HCT116 (cell line): ENCODE results near the gene LIN9. TPM values are rescaled to one million over a fixed set of nuclear protein-coding genes. Genes with fewer than 3 reads are reported as not detected.

Experiments used
- ATAC-seq: fragments of 200-7000 bp; cut with Tn5 transposase; 2 replicates; pipeline ENCODE4 v1.9.1; 2020; ENCODE audit warnings: mild to moderate bottlenecking, moderate library complexity
- BruUV-seq: library from RNA; stranded (reverse); fragments of 400-500 nt; replicated peaks from 2 replicates; lab custom pipeline; 2021; lab: Mats Ljungman, UMichigan
- CTCF ChIA-PET: fragments of 300-600 bp; sonication (Branson Sonifier 250); formaldehyde crosslinking; loops from one replicate; lab custom pipeline; 2021; ENCODE audit warnings: antibody characterized with exemption; lab: Charles Lee
- POLR2A ChIA-PET: fragments of 300-600, 350-600 bp; sonication (Branson Sonifier 250); formaldehyde crosslinking; loops from one replicate; lab custom pipeline; 2021; ENCODE audit warnings: antibody characterized with exemption; lab: Charles Lee
- RAD21 ChIA-PET, 2 experiments: fragments of 300-600 bp; sonication (Branson Sonifier 250); formaldehyde crosslinking; loops; one replicate each; lab custom pipeline; 2023; ENCODE audit warnings: low total read pairs in 2 of 2; ENCODE audit not compliant: uncharacterized antibody in 2 of 2, unreplicated experiment in 2 of 2, low non-redundant PET in 1 of 2; lab: Charles Lee
- DNase-seq: peaks from one replicate; pipeline ENCODE4 v3.0.0-alpha.2; 2010; ENCODE audit warnings: low read depth, low spot score
- H2AFZ ChIP-seq: fragments of 200-600 bp; shearing (Covaris generic), sonication (generic); 2 replicates; pipeline ENCODE4 v1.6.1; 2017; ENCODE audit warnings: low read depth, mixed run types, mixed read lengths, antibody characterized with exemption, low read length; ENCODE audit not compliant: poor library complexity, severe bottlenecking
- H3K27ac ChIP-seq: 2 replicates; pipeline ENCODE4 v1.5.1; 2012; ENCODE audit warnings: low read depth, low read length
- H3K27me3 ChIP-seq: fragments of 200-600 bp; sonication (generic); 2 replicates; pipeline ENCODE4 v1.6.1; 2016; ENCODE audit warnings: mixed run types, low read length, mixed read lengths; ENCODE audit not compliant: insufficient read depth
- H3K36me3 ChIP-seq, 2 experiments: fragments of 200-500 bp in 1 of 2; fragments of 200-600 bp in 1 of 2; sonication (Bioruptor generic) in 1 of 2; sonication (generic) in 1 of 2; 2 replicates each; pipeline versions ENCODE4 v1.5.1 to v1.6.1; 2014 to 2016; ENCODE audit warnings: low read length in 2 of 2, inconsistent platforms in 1 of 2, mixed read lengths in 1 of 2, mixed run types in 1 of 2; ENCODE audit not compliant: insufficient read depth in 2 of 2, control insufficient read depth in 1 of 2
- H3K4me1 ChIP-seq, 2 experiments: fragments of 200-600 bp in 1 of 2; sonication (generic) in 1 of 2; 2 replicates each; pipeline versions ENCODE4 v1.5.1 to v1.6.1; 2012 to 2017; ENCODE audit warnings: low read length in 2 of 2, inconsistent platforms in 1 of 2, mild to moderate bottlenecking in 1 of 2, mixed read lengths in 1 of 2, mixed run types in 1 of 2, moderate library complexity in 1 of 2; ENCODE audit not compliant: insufficient read depth in 2 of 2, control insufficient read depth in 1 of 2
- H3K4me2 ChIP-seq: fragments of 200-600 bp; sonication (generic); 2 replicates; pipeline ENCODE4 v1.6.1; 2017; ENCODE audit warnings: mixed run types, low read length, mixed read lengths
- H3K4me3 ChIP-seq, 2 experiments: fragments of 200-600 bp in 1 of 2; sonication (generic) in 1 of 2; replicated peaks in 1 of 2; 2 replicates each; pipeline ENCODE4 v1.5.1; 2011 to 2016; ENCODE audit warnings: low read length in 2 of 2, control low read depth in 1 of 2, low read depth in 1 of 2, mild to moderate bottlenecking in 1 of 2, mixed read lengths in 1 of 2, mixed run types in 1 of 2
- H3K79me2 ChIP-seq: fragments of 200-600 bp; sonication (generic); 2 replicates; pipeline ENCODE4 v1.6.1; 2017; ENCODE audit warnings: mild to moderate bottlenecking, mixed run types, low read length, moderate library complexity, mixed read lengths; ENCODE audit not compliant: insufficient read depth
- H3K9ac ChIP-seq: fragments of 200-600 bp; sonication (generic); 2 replicates; pipeline ENCODE4 v1.6.1; 2016; ENCODE audit warnings: low read length, mixed read lengths
- H3K9me2 ChIP-seq: fragments of 200-600 bp; sonication (generic), shearing (Covaris generic); 2 replicates; pipeline ENCODE4 v1.6.1; 2017; ENCODE audit warnings: mixed run types, mild to moderate bottlenecking, moderate library complexity; ENCODE audit not compliant: insufficient read depth
- H3K9me3 ChIP-seq, 2 experiments: fragments of 200-500 bp in 1 of 2; fragments of 200-600 bp in 1 of 2; sonication (Bioruptor generic) in 1 of 2; sonication (generic) in 1 of 2; 2 replicates each; pipeline ENCODE4 v1.6.1; 2014 to 2017; ENCODE audit warnings: low read length in 2 of 2, mixed read lengths in 2 of 2, inconsistent platforms in 1 of 2, low read depth in 1 of 2, mild to moderate bottlenecking in 1 of 2, mixed run types in 1 of 2, moderate library complexity in 1 of 2; ENCODE audit not compliant: control insufficient read depth in 1 of 2, insufficient read depth in 1 of 2
- H4K20me1 ChIP-seq: fragments of 200-600 bp; sonication (generic), shearing (Covaris generic); 2 replicates; pipeline ENCODE4 v1.6.1; 2017; ENCODE audit warnings: mixed run types, mild to moderate bottlenecking, moderate library complexity; ENCODE audit not compliant: insufficient read depth
- CBX3 ChIP-seq: IDR thresholded peaks from 2 replicates; pipeline ENCODE4 v1.6.1; 2012; ENCODE audit warnings: low read depth
- CEBPB ChIP-seq: IDR thresholded peaks from 2 replicates; pipeline ENCODE4 v1.6.1; 2012; ENCODE audit warnings: low read depth
- EZH2 ChIP-seq: fragments of 200-600 bp; sonication (generic); IDR thresholded peaks from 2 replicates; pipeline ENCODE4 v1.6.1; 2017; ENCODE audit warnings: antibody characterized with exemption, mixed run types
- FOSL1 ChIP-seq: IDR thresholded peaks from 2 replicates; pipeline ENCODE4 v1.6.1; 2012; ENCODE audit warnings: low read depth
- POLR2A ChIP-seq: IDR thresholded peaks from 2 replicates; pipeline ENCODE4 v1.7.0; 2011; ENCODE audit warnings: borderline replicate concordance; ENCODE audit not compliant: insufficient read depth, insufficient read length; ENCODE audit errors: extremely low read depth
- POLR2AphosphoS5 ChIP-seq: IDR thresholded peaks from 2 replicates; pipeline ENCODE4 v1.6.1; 2011; ENCODE audit warnings: mild to moderate bottlenecking, low read depth, low read length, moderate library complexity
- SIN3A ChIP-seq: IDR thresholded peaks from 2 replicates; pipeline ENCODE4 v1.6.1; 2012; ENCODE audit warnings: low read depth
- SP1 ChIP-seq: IDR thresholded peaks from 2 replicates; pipeline ENCODE4 v1.6.1; 2012; ENCODE audit warnings: low read depth
- SRF ChIP-seq: IDR thresholded peaks from 2 replicates; pipeline ENCODE4 v1.6.1; 2012; ENCODE audit warnings: low read depth
- TCF7L2 ChIP-seq: IDR thresholded peaks from 2 replicates; pipeline ENCODE4 v1.7.0; 2011; ENCODE audit warnings: borderline replicate concordance, inconsistent platforms; ENCODE audit not compliant: insufficient read depth, insufficient read length; ENCODE audit errors: extremely low read depth
- YY1 ChIP-seq: IDR thresholded peaks from 2 replicates; pipeline ENCODE4 v1.6.1; 2011; ENCODE audit warnings: low read length, low read depth, moderate library complexity, mild to moderate bottlenecking; ENCODE audit not compliant: insufficient replicate concordance; ENCODE audit errors: extremely low read depth
- ZFX ChIP-seq: fragments of 450-650 bp; IDR thresholded peaks from 2 replicates; pipeline ENCODE4 v1.6.1; 2017
- ZNF274 ChIP-seq: fragments of 200-500 bp; sonication (Bioruptor generic); IDR thresholded peaks from 2 replicates; pipeline ENCODE4 v1.6.1; 2014; ENCODE audit warnings: mild to moderate bottlenecking, low read depth, low read length, inconsistent platforms
- intact Hi-C: fragments of 100-400 bp; cut with micrococcal nuclease; formaldehyde crosslinking; loops from 2 replicates; pipeline ENCODE4 v1.10.0; 2022
- total RNA-seq: library from RNA; stranded (reverse); gene quantifications from one replicate; pipeline ENCODE4 v1.2.1, GENCODE V29; 2021; ENCODE audit not compliant: unreplicated experiment
- TF ChIP-seq, protein P1 (sequence below): IDR thresholded peaks from 2 replicates; pipeline ENCODE4 v1.6.1; 2011; ENCODE audit warnings: mild to moderate bottlenecking, low read length, moderate library complexity; ENCODE audit not compliant: insufficient replicate concordance; ENCODE audit errors: extremely low read depth
- TF ChIP-seq, protein P2 (sequence below): IDR thresholded peaks from 2 replicates; pipeline ENCODE4 v1.6.1; 2012
- TF ChIP-seq, protein P3 (sequence below): IDR thresholded peaks from 2 replicates; pipeline ENCODE4 v1.6.1; 2012; ENCODE audit warnings: low read depth
- TF ChIP-seq, protein P4 (sequence below): IDR thresholded peaks from 2 replicates; pipeline ENCODE4 v1.6.1; 2012
- TF ChIP-seq, protein P5 (sequence below), 3 experiments: fragments of 200-600 bp in 1 of 3; sonication (generic) in 1 of 3; IDR thresholded peaks in 2 of 3; conservative IDR thresholded peaks in 1 of 3; 2 replicates each; pipeline ENCODE4 v1.5.1; 2012 to 2017; ENCODE audit warnings: low read depth in 2 of 3, low read length in 2 of 3, antibody characterized with exemption in 1 of 3, borderline replicate concordance in 1 of 3, control low read depth in 1 of 3, mild to moderate bottlenecking in 1 of 3, mixed read lengths in 1 of 3, mixed run types in 1 of 3, moderate library complexity in 1 of 3; ENCODE audit not compliant: insufficient read depth in 1 of 3

Gene LIN9
- total RNA-seq, 1 experiment from 2014 or later: 9.3 TPM

DNA sequence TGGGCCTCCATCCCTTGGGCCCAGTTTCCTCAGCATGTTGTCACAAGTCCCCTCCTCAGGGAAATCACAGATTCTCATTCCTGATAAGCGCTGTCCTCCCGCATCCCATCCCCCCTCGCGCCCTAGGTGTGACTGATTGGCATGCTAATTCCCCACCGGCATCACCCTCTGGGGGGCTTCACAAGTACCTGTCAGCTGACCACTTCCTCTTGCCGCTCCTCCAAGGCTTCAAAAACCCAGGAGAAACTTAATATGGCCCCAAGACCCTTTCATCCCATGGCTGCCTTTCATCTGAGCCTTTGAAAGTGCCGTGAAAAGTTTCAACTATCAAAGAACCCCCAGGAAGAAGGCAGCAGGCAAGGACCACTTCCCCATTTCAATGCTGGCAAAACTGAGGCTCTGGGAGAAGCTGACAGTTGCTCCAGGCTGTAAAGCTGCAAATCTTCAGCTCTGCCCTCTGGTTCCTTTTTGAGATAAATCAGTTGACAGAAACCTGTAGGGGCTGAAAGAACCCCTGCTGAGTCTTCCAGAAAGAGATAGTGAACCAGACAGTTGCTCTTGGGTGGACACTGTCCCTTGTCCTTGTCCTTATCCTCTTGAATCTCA, 98.3 kb downstream of the LIN9 start:
- Histone ChIP-seq H3K4me2 (no peak overlapping the region), H3K79me2 (no peaks in the 10 kb centered on the region), H3K9me3 (no peaks in the 10 kb centered on the region), H3K9me2 (no peaks in the 10 kb centered on the region), H3K4me1 (no peaks in the 10 kb centered on the region), H3K9ac (no peak overlapping the region), H3K4me3 (no peak overlapping the region), H4K20me1 (no peaks in the 10 kb centered on the region), H3K36me3 (no peaks in the 10 kb centered on the region), H3K27me3 (no peaks in the 10 kb centered on the region), H2AFZ (no peak overlapping the region), H3K27ac (no peak overlapping the region)
- BruUV-seq: no TSS peak
- ChIA-PET POLR2A (no interaction called here), RAD21 (no interaction called here), CTCF (no interaction called here)
- intact Hi-C loops: no loop called here
- no peak for ATAC-seq
- no peak for DNase-seq
- TF ChIP-seq SP1: no peak
- TF ChIP-seq, protein P1, sequence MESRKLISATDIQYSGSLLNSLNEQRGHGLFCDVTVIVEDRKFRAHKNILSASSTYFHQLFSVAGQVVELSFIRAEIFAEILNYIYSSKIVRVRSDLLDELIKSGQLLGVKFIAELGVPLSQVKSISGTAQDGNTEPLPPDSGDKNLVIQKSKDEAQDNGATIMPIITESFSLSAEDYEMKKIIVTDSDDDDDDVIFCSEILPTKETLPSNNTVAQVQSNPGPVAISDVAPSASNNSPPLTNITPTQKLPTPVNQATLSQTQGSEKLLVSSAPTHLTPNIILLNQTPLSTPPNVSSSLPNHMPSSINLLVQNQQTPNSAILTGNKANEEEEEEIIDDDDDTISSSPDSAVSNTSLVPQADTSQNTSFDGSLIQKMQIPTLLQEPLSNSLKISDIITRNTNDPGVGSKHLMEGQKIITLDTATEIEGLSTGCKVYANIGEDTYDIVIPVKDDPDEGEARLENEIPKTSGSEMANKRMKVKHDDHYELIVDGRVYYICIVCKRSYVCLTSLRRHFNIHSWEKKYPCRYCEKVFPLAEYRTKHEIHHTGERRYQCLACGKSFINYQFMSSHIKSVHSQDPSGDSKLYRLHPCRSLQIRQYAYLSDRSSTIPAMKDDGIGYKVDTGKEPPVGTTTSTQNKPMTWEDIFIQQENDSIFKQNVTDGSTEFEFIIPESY: no peak
- TF ChIP-seq FOSL1: no peak
- TF ChIP-seq YY1: no peak
- no peak for TF ChIP-seq POLR2A
- no peak for TF ChIP-seq EZH2
- TF ChIP-seq ZNF274: no peak
- TF ChIP-seq ZFX: no peak
- no peak for TF ChIP-seq TCF7L2
- TF ChIP-seq, protein P2, sequence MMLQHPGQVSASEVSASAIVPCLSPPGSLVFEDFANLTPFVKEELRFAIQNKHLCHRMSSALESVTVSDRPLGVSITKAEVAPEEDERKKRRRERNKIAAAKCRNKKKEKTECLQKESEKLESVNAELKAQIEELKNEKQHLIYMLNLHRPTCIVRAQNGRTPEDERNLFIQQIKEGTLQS: no peak
- no peak for TF ChIP-seq CBX3
- TF ChIP-seq POLR2AphosphoS5: no peak
- TF ChIP-seq CEBPB: no peak
- TF ChIP-seq SIN3A: no peak
- TF ChIP-seq, protein P3, sequence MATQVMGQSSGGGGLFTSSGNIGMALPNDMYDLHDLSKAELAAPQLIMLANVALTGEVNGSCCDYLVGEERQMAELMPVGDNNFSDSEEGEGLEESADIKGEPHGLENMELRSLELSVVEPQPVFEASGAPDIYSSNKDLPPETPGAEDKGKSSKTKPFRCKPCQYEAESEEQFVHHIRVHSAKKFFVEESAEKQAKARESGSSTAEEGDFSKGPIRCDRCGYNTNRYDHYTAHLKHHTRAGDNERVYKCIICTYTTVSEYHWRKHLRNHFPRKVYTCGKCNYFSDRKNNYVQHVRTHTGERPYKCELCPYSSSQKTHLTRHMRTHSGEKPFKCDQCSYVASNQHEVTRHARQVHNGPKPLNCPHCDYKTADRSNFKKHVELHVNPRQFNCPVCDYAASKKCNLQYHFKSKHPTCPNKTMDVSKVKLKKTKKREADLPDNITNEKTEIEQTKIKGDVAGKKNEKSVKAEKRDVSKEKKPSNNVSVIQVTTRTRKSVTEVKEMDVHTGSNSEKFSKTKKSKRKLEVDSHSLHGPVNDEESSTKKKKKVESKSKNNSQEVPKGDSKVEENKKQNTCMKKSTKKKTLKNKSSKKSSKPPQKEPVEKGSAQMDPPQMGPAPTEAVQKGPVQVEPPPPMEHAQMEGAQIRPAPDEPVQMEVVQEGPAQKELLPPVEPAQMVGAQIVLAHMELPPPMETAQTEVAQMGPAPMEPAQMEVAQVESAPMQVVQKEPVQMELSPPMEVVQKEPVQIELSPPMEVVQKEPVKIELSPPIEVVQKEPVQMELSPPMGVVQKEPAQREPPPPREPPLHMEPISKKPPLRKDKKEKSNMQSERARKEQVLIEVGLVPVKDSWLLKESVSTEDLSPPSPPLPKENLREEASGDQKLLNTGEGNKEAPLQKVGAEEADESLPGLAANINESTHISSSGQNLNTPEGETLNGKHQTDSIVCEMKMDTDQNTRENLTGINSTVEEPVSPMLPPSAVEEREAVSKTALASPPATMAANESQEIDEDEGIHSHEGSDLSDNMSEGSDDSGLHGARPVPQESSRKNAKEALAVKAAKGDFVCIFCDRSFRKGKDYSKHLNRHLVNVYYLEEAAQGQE: no peak
- TF ChIP-seq, protein P4, sequence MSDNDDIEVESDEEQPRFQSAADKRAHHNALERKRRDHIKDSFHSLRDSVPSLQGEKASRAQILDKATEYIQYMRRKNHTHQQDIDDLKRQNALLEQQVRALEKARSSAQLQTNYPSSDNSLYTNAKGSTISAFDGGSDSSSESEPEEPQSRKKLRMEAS: no peak
- TF ChIP-seq, protein P5, sequence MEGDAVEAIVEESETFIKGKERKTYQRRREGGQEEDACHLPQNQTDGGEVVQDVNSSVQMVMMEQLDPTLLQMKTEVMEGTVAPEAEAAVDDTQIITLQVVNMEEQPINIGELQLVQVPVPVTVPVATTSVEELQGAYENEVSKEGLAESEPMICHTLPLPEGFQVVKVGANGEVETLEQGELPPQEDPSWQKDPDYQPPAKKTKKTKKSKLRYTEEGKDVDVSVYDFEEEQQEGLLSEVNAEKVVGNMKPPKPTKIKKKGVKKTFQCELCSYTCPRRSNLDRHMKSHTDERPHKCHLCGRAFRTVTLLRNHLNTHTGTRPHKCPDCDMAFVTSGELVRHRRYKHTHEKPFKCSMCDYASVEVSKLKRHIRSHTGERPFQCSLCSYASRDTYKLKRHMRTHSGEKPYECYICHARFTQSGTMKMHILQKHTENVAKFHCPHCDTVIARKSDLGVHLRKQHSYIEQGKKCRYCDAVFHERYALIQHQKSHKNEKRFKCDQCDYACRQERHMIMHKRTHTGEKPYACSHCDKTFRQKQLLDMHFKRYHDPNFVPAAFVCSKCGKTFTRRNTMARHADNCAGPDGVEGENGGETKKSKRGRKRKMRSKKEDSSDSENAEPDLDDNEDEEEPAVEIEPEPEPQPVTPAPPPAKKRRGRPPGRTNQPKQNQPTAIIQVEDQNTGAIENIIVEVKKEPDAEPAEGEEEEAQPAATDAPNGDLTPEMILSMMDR (IDR thresholded peaks at IDR 0.05 in 2 of 3, conservative IDR thresholded peaks at IDR 0.05 in 1 of 3; ENCODE audit: borderline replicate concordance in 1 of 3, insufficient read depth in 1 of 3, low read depth in 2 of 3, low read length in 2 of 3): no peak
- TF ChIP-seq SRF: no peak
